ENCODE measurements around the gene TAL2. TPM values are rescaled to one million over a fixed set of nuclear protein-coding genes. Genes with fewer than 3 reads are reported as not detected.
A peak's percentile ranks its signal among the peaks of the same experiment; 100 is the strongest.

The TAL2 gene
- total and polyA plus RNA-seq, 10 of the 15 experiments (the other 5 are each of a cell fraction or from before 2014, with no cell fraction given): 0.16 to 0.51 (median 0.34) TPM; not detected in 1

DNA sequence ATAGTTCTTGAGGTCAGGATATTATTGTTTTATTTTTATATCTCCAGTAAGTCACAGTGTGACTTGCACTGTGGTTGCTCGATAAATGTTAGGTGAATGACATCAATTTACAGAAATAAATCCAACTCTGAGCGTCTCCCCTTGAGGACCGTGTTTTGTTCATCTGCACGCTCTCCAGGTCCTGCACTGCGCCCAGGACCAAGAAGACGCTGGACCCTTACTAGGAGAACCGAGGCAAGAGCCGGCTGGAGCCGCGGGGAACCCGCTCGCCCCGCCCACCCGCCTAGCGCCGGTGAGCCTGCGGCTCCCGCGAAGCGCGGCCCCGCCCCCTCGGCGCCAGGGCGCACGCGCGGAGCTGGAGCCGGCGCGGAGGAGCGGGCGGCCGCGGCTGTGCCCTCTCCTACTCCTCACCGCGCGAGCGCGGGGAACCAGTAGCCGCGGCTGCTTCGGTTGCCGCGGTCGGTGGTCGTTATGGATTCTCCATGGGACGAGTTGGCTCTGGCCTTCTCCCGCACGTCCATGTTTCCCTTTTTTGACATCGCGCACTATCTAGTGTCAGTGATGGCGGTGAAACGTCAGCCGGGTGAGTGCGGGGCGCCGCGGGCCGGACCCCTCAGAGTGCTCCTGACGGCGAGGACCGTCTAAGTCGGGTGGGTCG, 32.1 kb downstream of the TAL2 start, which contains the start of gene TMEM38B (continued):
- TF ChIP-seq, protein P1, sequence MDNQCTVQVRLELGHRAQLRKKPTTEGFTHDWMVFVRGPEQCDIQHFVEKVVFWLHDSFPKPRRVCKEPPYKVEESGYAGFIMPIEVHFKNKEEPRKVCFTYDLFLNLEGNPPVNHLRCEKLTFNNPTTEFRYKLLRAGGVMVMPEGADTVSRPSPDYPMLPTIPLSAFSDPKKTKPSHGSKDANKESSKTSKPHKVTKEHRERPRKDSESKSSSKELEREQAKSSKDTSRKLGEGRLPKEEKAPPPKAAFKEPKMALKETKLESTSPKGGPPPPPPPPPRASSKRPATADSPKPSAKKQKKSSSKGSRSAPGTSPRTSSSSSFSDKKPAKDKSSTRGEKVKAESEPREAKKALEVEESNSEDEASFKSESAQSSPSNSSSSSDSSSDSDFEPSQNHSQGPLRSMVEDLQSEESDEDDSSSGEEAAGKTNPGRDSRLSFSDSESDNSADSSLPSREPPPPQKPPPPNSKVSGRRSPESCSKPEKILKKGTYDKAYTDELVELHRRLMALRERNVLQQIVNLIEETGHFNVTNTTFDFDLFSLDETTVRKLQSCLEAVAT (IDR thresholded peaks at IDR 0.05): no peak
- TF ChIP-seq PAX8 (IDR thresholded peaks at IDR 0.05) (no peak), YY1 (IDR thresholded peaks at IDR 0.05; ENCODE audit: low read depth, low read length) (peak; percentile 63), TCF3 (IDR thresholded peaks at IDR 0.05; ENCODE audit: borderline replicate concordance, insufficient read depth, low read depth, low read length) (no peak), BACH1 (IDR thresholded peaks at IDR 0.05; ENCODE audit: borderline replicate concordance) (peak; percentile 45; the same call in 1 of the 2 replicates), SREBF2 (IDR thresholded peaks at IDR 0.05; ENCODE audit: low read length) (no peak), TBL1XR1 (IDR thresholded peaks at IDR 0.05; ENCODE audit: low read depth, low read length) (no peak), SRF (IDR thresholded peaks at IDR 0.05; ENCODE audit: low read depth in 2 of 2, low read length in 2 of 2) (no peak), BMI1 (IDR thresholded peaks at IDR 0.05; ENCODE audit: borderline replicate concordance) (no peak), SMARCA5 (IDR thresholded peaks at IDR 0.05) (0 out of 2 replicates have a peak, but pooled peaks have one; percentile 54), FOS (IDR thresholded peaks at IDR 0.05; ENCODE audit: borderline replicate concordance, extremely low read depth, insufficient read length) (no peak), SMC3 (IDR thresholded peaks at IDR 0.05; ENCODE audit: borderline replicate concordance, low read length) (no peak), RFX5 (IDR thresholded peaks at IDR 0.05; ENCODE audit: low read depth, low read length) (no peak), PAX5 (IDR thresholded peaks at IDR 0.05; ENCODE audit: borderline replicate concordance, low read depth, low read length) (no peak), IKZF1 (conservative IDR thresholded peaks at IDR 0.05) (peak; percentile 60; the same call in 1 of the 2 replicates)
- TF ChIP-seq, protein P2, sequence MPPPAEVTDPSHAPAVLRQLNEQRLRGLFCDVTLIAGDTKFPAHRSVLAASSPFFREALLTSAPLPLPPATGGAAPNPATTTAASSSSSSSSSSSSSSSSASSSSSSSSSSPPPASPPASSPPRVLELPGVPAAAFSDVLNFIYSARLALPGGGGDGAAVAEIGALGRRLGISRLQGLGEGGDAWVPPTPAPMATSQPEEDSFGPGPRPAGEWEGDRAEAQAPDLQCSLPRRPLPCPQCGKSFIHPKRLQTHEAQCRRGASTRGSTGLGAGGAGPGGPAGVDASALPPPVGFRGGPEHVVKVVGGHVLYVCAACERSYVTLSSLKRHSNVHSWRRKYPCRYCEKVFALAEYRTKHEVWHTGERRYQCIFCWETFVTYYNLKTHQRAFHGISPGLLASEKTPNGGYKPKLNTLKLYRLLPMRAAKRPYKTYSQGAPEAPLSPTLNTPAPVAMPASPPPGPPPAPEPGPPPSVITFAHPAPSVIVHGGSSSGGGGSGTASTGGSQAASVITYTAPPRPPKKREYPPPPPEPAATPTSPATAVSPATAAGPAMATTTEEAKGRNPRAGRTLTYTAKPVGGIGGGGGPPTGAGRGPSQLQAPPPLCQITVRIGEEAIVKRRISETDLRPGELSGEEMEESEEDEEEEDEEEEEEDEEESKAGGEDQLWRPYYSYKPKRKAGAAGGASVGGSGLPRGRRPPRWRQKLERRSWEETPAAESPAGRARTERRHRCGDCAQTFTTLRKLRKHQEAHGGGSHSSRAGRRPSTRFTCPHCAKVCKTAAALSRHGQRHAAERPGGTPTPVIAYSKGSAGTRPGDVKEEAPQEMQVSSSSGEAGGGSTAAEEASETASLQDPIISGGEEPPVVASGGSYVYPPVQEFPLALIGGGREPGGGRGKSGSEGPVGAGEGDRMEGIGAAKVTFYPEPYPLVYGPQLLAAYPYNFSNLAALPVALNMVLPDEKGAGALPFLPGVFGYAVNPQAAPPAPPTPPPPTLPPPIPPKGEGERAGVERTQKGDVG (CRISPR knock-in tag; IDR thresholded peaks at IDR 0.05): no peak
